ELF-1 (cell line): ENCODE measurements around the gene GMIP.

Source experiments
- DNase-seq: peaks from one replicate; pipeline ENCODE4 v3.0.0-alpha.2; 2016; ENCODE audit warnings: low read depth, low spot score

The GMIP gene

GRCh38 chr19:19634516-19635312 is 8.7 kb downstream of the GMIP start:
- DNase-seq = no peak

GRCh38 chr19:19633711-19634515 is 9.5 kb downstream of the GMIP start:
- no peak for DNase-seq

- no peak for DNase-seq
Observed at GRCh38 chr19:19632661-19633060, 10.8 kb downstream of the GMIP start.

- no peak for DNase-seq
Observed at GRCh38 chr19:19631346-19631745, 12.1 kb downstream of the GMIP start.

GRCh38 chr19:19630426-19630825 is 13.0 kb downstream of the GMIP start:
- DNase-seq = no peak

GRCh38 chr19:19630062-19630414 is 13.4 kb downstream of the GMIP start:
- no peak for DNase-seq

GRCh38 chr19:19628501-19629134 is 14.8 kb downstream of the GMIP start:
- peak; percentile 78 for DNase-seq

- DNase-seq = peak; percentile 66
Observed at GRCh38 chr19:19627621-19628500, 15.6 kb downstream of the GMIP start, which contains the start of gene LPAR2. Gene LPAR2 (minus strand): TSS chr19:19628220. CDS start chr19:19627275, 945 bp downstream.

GRCh38 chr19:19626516-19627472 is 16.7 kb downstream of the GMIP start:
- DNase-seq = no peak

- no peak for DNase-seq
Observed at GRCh38 chr19:19624032-19624570, 19.4 kb downstream of the GMIP start.

GRCh38 chr19:19623383-19623782 is 20.1 kb downstream of the GMIP start:
- no peak for DNase-seq

GRCh38 chr19:19619849-19620210 is 23.6 kb downstream of the GMIP start:
- no peak for DNase-seq

GRCh38 chr19:19619181-19619848 is 24.1 kb downstream of the GMIP start:
- no peak for DNase-seq

GRCh38 chr19:19618219-19619051 is 25.0 kb downstream of the GMIP start, which contains the start of gene PBX4:
Gene PBX4 (minus strand): TSS chr19:19618687. CDS start chr19:19618629, 58 bp downstream.
- peak; percentile 98 for DNase-seq

- DNase-seq = no peak
Observed at GRCh38 chr19:19615086-19615485, 28.4 kb downstream of the GMIP start.

GRCh38 chr19:19613506-19613905 is 30.0 kb downstream of the GMIP start:
- DNase-seq = peak; percentile 77

- DNase-seq = no peak
Observed at GRCh38 chr19:19610376-19611202, 32.9 kb downstream of the GMIP start.
